ENCODE results near the gene SH3RF3. TPM values are rescaled to one million over a fixed set of nuclear protein-coding genes. Genes with fewer than 3 reads are reported as not detected.

The SH3RF3 gene
- total RNA-seq, 1 experiment from 2014 or later = 0.98 TPM

DNA sequence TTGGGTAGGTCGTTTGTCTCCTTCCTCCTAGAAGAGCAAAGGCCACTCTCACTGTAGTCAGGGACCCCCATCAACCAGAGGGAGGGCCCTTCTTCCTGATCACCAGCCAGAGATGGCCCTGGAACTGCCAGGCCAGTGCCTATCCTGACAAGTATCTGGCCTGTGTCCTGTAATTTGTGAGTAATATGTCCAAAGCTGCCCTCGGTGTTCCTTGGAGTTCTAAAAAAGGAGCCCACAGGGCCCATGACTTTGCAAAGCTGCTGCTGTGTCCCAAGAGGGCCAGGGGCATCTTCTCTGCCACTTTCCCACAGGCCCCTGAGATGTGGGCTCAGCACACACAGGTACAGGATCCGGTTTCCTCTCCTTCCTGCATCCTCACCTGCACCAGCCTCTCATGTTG, 272.4 kb downstream of the SH3RF3 start:
- Mint-ChIP-seq H3K27ac (ENCODE audit: unreplicated experiment) (no peak overlapping the region), H3K9me3 (ENCODE audit: unreplicated experiment) (no peaks in the 10 kb centered on the region), H3K27me3 (ENCODE audit: insufficient read depth, unreplicated experiment) (peaks cover 5% of the 10 kb centered on the region), H3K4me3 (ENCODE audit: unreplicated experiment) (no peak overlapping the region), H3K36me3 (ENCODE audit: insufficient read depth, unreplicated experiment) (no peaks in the 10 kb centered on the region), H3K4me1 (ENCODE audit: low read depth, unreplicated experiment) (peaks cover 6% of the 10 kb centered on the region)
- intact Hi-C loops (cut with micrococcal nuclease; ENCODE audit: unreplicated experiment) = no loop called here
- Histone ChIP-seq H3K36me3 (ENCODE audit: control insufficient read depth, insufficient read depth, low read length) (no peaks in the 10 kb centered on the region), H3K9me3 (no peaks in the 10 kb centered on the region), H3K4me3 (ENCODE audit: low read depth, low read length) (no peak overlapping the region), H3K4me1 (no peaks in the 10 kb centered on the region), H3K27me3 (replicated peaks; ENCODE audit: control insufficient read depth, insufficient read depth, low read length) (no peaks in the 10 kb centered on the region)
- POLR2A ChIA-PET = no interaction called here
- TF ChIP-seq, protein P1, sequence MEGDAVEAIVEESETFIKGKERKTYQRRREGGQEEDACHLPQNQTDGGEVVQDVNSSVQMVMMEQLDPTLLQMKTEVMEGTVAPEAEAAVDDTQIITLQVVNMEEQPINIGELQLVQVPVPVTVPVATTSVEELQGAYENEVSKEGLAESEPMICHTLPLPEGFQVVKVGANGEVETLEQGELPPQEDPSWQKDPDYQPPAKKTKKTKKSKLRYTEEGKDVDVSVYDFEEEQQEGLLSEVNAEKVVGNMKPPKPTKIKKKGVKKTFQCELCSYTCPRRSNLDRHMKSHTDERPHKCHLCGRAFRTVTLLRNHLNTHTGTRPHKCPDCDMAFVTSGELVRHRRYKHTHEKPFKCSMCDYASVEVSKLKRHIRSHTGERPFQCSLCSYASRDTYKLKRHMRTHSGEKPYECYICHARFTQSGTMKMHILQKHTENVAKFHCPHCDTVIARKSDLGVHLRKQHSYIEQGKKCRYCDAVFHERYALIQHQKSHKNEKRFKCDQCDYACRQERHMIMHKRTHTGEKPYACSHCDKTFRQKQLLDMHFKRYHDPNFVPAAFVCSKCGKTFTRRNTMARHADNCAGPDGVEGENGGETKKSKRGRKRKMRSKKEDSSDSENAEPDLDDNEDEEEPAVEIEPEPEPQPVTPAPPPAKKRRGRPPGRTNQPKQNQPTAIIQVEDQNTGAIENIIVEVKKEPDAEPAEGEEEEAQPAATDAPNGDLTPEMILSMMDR (IDR thresholded peaks at IDR 0.05; ENCODE audit: insufficient read depth in 1 of 2, low read depth in 1 of 2, low read length in 1 of 2, severe bottlenecking in 1 of 2, unreplicated experiment in 1 of 2) = no peak
- BruUV-seq (replicated peaks) = no TSS peak
- no peak for DNase-seq
- CTCF ChIA-PET = no interaction called here

DNA sequence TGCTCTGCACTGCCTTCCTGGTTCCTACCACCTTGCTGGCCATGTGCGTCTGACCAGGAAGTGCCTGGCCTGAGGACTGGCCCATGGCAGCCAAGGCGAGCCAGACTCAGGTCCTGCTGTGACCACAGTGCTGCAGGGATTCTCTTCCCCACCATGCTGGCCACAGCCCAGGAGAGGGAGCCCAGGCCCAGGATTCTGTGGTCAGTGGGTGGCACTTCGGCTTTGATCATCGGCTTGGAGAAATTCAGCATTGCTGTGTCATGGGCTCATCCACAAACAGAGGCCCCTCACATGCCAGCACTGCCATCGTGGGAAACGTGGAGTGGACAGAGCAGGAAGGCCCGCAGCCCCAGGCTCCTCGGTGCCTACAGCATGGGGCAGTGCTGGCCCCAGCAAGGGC, 273.2 kb downstream of the SH3RF3 start:
- Mint-ChIP-seq H3K27ac (ENCODE audit: unreplicated experiment) (no peak overlapping the region), H3K9me3 (ENCODE audit: unreplicated experiment) (no peaks in the 10 kb centered on the region), H3K36me3 (ENCODE audit: insufficient read depth, unreplicated experiment) (no peaks in the 10 kb centered on the region), H3K4me3 (ENCODE audit: unreplicated experiment) (no peak overlapping the region), H3K27me3 (ENCODE audit: insufficient read depth, unreplicated experiment) (no peaks in the 10 kb centered on the region), H3K4me1 (ENCODE audit: low read depth, unreplicated experiment) (no peaks in the 10 kb centered on the region)
- intact Hi-C loops (cut with micrococcal nuclease; ENCODE audit: unreplicated experiment) = no loop called here
- H3K4me1 ChIP-seq = no peaks in the 10 kb centered on the region
- no TSS peak for BruUV-seq (replicated peaks)
- ChIA-PET POLR2A (no interaction called here), CTCF (interaction anchor here (1.2 kb wide), 1 partner anchor 108 kb away, joined by 3 read pairs; no protein-coding TSS in a partner anchor)
- no peaks in the 10 kb centered on the region for H3K27me3 ChIP-seq (replicated peaks; ENCODE audit: control insufficient read depth, insufficient read depth, low read length)
- no peak overlapping the region for H3K4me3 ChIP-seq (ENCODE audit: low read depth, low read length)
- no peaks in the 10 kb centered on the region for H3K9me3 ChIP-seq
- TF ChIP-seq, protein P1 (IDR thresholded peaks at IDR 0.05; ENCODE audit: insufficient read depth in 1 of 2, low read depth in 1 of 2, low read length in 1 of 2, severe bottlenecking in 1 of 2, unreplicated experiment in 1 of 2) = no peak
- no peak for DNase-seq
- H3K36me3 ChIP-seq (ENCODE audit: control insufficient read depth, insufficient read depth, low read length) = no peaks in the 10 kb centered on the region

GRCh38 chr2:109402980-109403840, 274.2 kb downstream of the SH3RF3 start:
- DNase-seq = no peak
- POLR2A ChIA-PET = no interaction called here
- H3K36me3 Mint-ChIP-seq (ENCODE audit: insufficient read depth, unreplicated experiment) = no peaks in the 10 kb centered on the region
- H3K9me3 Mint-ChIP-seq (ENCODE audit: unreplicated experiment) = no peaks in the 10 kb centered on the region
- no peaks in the 10 kb centered on the region for H3K27me3 Mint-ChIP-seq (ENCODE audit: insufficient read depth, unreplicated experiment)
- Histone ChIP-seq H3K4me3 (ENCODE audit: low read depth, low read length) (no peak overlapping the region), H3K4me1 (no peaks in the 10 kb centered on the region), H3K36me3 (ENCODE audit: control insufficient read depth, insufficient read depth, low read length) (no peaks in the 10 kb centered on the region), H3K27me3 (replicated peaks; ENCODE audit: control insufficient read depth, insufficient read depth, low read length) (no peaks in the 10 kb centered on the region), H3K9me3 (no peaks in the 10 kb centered on the region)
- H3K27ac Mint-ChIP-seq (ENCODE audit: unreplicated experiment) = no peak overlapping the region
- intact Hi-C loops (cut with micrococcal nuclease; ENCODE audit: unreplicated experiment) = no loop called here
- CTCF ChIA-PET = interaction anchor here (1.2 kb wide), 1 partner anchor 107 kb away, joined by 3 read pairs; no protein-coding TSS in a partner anchor
- no peaks in the 10 kb centered on the region for H3K4me1 Mint-ChIP-seq (ENCODE audit: low read depth, unreplicated experiment)
- no peak overlapping the region for H3K4me3 Mint-ChIP-seq (ENCODE audit: unreplicated experiment)
- TF ChIP-seq, protein P1 (IDR thresholded peaks at IDR 0.05; ENCODE audit: insufficient read depth in 1 of 2, low read depth in 1 of 2, low read length in 1 of 2, severe bottlenecking in 1 of 2, unreplicated experiment in 1 of 2) = no peak
- no TSS peak for BruUV-seq (replicated peaks)

Measured in Caco-2 (cell line).